HG02610 (cell line): ENCODE measurements around the gene CRIP2.

Experiments used
- ATAC-seq: cut with Tn5 transposase; IDR thresholded peaks from one replicate; pipeline ENCODE4 v1.9.1; 2021; ENCODE audit warnings: mild to moderate bottlenecking, moderate library complexity; ENCODE audit not compliant: unreplicated experiment

Gene CRIP2

DNA sequence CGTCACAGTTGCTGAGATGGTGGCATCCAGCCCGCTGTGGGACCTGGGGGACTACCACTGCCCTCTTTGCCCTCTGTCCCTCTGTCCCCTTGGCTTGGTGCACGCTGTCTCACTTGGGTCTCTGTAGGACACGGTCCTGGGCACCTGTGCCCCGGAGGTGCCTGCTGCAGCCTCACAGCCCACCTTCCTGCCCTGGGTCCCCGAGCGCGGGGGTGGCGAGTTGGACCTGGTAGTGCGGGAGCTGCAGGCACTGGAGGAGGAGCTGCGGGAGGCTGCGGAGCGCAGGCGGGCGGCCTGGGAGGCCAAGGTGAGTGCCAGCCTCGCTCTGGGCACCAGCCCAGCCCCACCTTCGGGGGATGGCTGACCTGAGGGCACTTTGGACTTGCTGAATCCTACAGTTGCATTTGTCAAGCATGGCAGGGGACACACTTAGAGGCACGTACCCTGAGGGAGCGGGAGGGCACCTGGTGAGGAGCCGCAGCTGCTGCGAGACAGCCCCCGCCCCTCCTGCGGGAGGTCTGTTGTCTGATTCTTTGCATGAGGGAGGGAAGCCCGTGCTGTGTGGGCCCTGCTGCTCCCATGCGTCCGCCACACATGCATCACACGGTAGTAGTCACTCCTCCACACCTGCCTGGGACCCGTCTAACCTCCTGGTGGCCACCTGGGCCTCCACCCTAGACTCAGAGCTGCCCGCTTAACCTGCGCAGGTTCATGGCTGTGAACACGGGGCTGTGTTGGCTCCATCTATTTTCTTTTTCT lies 23.2 kb downstream of the CRIP2 start:
- ATAC-seq = no peak

- ATAC-seq = no peak
Measured at GRCh38 chr14:105498430-105499255, 24.0 kb downstream of the CRIP2 start.

DNA sequence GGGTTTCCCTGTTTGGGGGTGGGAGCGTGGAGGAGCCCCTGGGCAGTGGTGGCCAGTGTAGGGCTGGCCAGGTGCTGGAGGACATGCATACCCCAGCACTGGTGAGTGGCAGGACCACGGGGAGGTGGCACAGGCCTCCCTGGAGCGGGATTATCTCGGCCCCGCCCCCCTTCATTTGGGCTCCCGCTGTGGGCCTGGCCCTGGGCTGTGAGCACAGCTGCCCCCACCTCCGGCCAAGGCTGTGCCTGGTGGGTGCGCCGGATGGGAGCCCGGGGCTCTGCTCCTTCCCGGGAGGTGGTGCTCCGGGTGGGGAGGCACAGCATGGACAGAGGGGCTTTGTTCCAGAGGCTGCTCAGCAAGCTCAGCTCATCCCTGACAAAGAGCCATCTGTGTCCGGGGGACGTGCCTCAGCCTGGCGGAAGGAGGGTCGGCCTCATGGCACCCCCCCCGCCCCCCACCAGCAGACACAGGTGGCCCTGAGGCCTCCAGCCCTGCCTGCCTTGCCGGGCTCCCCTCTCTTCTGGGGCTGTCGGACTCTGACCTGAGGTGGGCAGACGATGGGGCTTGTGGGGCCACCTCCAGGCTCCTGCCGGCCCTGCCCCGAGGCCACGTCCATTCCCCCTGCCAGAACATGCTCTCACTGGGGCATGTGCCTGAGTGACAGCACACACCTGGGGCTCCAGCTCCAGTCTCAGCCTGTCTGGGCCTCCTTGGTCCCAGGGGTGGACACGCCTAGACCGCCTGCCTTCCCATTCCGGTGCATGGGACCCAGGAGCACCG lies 24.8 kb downstream of the CRIP2 start:
- ATAC-seq = no peak

- no peak for ATAC-seq
Measured at GRCh38 chr14:105500036-105500725, 25.6 kb downstream of the CRIP2 start.

GRCh38 chr14:105500726-105501101 lies 26.1 kb downstream of the CRIP2 start:
- ATAC-seq = no peak

GRCh38 chr14:105501504-105502291 lies 27.1 kb downstream of the CRIP2 start:
- ATAC-seq = no peak

GRCh38 chr14:105502446-105503295 lies 28.1 kb downstream of the CRIP2 start:
- ATAC-seq = no peak

DNA sequence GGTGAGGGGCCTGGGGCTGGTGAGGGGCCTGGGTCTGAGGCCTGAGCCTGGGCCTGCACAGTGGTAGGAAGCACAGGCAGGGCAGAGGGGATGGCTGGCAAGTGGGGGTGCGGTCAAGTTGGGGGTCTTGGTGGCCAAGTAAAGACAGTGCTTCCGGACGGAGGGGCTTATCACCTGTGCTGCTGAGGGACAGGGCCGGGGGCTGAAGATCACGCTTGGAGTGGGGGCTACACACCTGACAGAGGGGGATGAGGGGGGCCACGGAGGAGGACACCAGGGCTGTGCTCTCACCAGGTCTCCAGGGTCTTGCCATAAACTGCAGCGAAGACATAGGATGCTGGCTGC lies 28.6 kb downstream of the CRIP2 start:
- ATAC-seq = no peak

DNA sequence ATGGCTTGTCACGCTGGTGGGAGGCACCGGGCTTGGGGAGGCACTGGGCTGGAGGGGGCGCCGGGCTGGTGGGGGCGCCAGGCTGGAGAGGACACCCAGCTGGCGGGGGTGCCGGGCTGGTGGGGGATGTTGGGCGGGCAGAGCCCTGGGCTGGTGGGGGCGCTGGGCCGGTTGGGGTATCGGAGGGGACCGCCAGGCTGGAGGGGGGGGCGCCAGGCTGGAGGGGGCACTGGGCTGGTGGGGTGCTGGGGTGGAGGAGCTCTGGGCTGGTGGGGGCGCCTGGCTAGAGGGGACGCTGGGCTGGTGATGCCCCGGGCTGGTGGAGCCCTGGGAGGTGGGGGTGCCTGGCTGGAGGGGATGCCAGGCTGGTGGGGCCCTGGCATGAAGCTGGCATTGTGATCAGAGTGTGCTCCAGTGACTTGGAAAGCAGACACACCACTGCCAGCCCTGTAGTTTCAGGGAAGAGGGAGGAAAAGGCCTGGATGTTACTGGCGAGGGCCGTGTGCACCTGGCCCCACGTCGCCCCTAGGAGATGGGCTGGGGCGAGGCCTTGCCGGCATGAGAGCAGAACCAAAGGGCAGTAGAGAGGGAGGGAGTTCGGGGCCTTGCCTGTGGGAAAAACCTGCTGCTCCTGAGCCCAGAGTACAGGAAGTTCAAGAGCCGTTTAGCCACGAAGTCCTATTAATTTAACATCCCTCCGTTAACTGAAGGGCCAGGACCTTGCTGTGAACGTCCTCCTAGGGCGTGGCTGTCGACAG lies 29.5 kb downstream of the CRIP2 start:
- ATAC-seq = no peak

DNA sequence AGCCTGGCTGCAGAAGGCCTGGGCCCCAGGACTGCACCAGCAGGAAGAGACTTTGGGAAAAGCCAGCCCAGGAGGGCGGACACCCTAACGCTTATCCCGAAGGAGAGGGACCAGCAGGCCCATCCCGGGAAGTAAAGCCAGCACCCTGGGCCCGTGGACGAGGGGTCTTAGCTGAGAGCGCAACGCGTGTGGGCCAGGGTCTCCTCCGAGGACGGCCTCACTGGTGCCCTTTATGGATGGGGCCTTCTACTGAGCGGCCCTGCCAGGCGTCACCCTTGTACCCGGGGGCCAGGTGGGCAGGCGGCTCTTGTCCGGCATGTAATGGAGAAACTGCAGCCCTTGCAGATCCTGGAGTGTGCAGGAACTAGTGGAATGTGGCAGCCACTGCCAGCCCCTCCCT lies 30.5 kb downstream of the CRIP2 start:
- no peak for ATAC-seq

DNA sequence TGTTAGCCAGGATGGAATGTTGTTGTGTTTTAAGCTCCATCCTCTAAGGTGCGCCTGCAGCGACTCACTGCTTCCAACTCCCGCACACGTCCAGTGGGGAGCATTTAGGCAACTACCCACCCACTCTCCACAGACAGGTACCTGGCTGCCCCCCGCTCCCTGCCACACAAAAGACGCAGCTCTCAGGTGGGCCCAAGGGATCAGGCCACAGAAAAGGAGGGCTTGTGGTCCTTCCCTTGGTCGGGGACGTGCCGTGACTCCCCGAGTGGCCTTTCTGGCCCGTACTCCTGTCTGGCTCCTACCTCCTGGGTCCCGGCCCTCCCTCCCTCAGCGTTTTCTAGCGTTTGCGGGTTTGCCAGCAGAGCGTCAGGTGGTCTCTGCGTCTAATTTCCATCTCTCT lies 32.6 kb downstream of the CRIP2 start:
- no peak for ATAC-seq

DNA sequence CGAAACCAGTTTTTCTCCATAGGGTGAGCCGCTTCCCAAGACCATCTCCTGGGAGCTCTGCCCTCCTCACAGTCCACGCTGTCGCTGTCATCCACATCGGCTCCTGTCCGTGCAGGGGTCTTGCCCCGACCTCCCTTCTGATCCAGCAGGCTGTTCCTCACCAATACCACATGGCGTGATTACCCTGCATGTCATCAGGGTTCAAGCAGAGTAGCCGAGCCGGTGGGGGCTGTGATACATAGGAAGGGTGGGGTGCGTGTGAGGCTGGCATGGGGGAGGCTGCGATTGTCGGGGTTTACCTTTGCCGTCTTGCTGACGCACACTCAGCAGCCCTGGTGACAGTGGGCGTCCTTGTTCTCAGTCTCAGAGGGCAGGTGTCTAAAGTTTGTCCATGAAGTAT lies 33.4 kb downstream of the CRIP2 start:
- ATAC-seq = no peak

DNA sequence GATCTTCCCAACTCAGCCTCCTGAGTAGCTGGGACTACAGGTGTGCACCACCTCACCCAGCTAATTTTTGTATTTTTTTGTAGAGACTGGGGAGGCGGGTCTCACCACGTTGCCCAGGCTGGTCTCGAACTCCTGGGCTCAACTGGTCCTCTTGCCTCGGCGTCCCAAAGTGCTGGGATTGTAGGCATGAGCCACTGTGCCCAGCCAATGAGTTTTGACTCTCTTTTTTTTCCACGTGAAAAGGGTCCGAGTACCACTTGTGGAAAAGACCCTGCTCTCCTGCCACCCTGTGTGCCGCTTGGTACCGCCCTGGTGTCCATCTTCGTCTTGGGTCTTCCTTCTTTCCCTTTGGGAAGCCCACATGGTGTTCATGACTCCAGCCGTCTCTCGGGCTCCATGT lies 34.0 kb downstream of the CRIP2 start:
- no peak for ATAC-seq

GRCh38 chr14:105517096-105517495 lies 42.5 kb downstream of the CRIP2 start:
- no peak for ATAC-seq

DNA sequence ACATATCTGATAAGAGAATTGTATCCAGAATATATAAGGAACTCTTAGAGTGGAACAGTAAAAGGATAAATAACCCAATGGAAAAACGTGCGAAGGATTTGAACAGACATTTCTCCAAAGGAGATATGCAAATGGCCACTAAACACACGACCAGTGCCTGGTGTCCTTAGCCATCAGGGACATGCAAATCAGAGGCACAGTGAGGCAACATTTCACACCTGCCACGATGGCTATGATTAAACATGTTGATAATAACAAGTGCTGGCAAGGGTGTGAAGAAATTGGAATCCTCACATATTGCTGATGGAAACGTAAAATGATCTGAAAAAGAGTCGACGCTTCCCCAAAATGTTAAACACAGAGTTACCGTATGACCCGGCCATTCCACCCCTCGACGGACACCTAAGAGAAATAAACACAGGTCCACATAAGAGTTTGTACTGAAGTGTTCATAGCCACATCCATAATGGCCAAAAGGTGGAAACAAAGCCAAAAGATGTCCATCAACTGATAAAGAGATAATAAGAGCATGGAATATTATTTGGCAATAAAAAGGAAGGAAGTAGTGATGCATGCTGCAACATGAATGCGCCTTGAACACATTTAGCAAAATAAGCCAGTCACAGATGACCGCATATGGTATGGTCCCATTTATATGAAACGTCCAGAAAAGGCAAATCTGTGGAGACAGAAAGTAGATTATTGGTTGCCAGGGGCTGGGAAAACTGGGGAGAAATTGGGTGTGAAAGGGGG lies 45.5 kb downstream of the CRIP2 start:
- ATAC-seq = no peak

DNA sequence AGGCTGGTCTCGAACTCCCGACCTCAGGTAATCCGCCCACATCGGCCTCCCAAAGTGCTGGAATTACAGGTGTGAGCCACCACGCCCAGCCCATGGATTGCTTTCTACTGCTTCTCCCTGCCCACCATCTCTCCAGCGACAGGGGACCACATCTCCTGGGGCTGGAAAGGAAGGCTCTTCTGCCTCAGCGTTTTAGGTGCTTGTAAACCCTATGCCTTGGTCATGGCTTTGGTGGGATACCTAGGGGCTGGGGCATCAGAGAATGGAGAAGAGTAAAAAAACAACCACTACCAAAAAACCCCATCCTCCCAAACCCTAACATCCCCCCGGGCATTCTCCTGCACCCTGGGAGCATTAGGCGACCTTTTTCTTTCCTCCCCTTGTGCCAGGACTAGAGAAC lies 50.7 kb downstream of the CRIP2 start:
- ATAC-seq = no peak

GRCh38 chr14:105525861-105526775 lies 51.5 kb downstream of the CRIP2 start, which contains the start of gene TMEM121:
Gene TMEM121, plus strand, starts transcription at chr14:105526583. Its CDS starts 2,252 bp downstream, at chr14:105528835.
- no peak for ATAC-seq
